Measurements from ENCODE around the gene FCMR.

The FCMR gene

GRCh38 chr1:206901944-206902343 is 19.8 kb downstream of the FCMR start:
- DNase-seq (ENCODE audit: low read depth in 2 of 2) = no peak

- no peak for DNase-seq (ENCODE audit: low read depth in 2 of 2)
These were observed 21.6 kb downstream of the FCMR start for GRCh38 chr1:206900149-206900548.

GRCh38 chr1:206899717-206900116 is 22.0 kb downstream of the FCMR start:
- no peak for DNase-seq (ENCODE audit: low read depth in 2 of 2)

DNA sequence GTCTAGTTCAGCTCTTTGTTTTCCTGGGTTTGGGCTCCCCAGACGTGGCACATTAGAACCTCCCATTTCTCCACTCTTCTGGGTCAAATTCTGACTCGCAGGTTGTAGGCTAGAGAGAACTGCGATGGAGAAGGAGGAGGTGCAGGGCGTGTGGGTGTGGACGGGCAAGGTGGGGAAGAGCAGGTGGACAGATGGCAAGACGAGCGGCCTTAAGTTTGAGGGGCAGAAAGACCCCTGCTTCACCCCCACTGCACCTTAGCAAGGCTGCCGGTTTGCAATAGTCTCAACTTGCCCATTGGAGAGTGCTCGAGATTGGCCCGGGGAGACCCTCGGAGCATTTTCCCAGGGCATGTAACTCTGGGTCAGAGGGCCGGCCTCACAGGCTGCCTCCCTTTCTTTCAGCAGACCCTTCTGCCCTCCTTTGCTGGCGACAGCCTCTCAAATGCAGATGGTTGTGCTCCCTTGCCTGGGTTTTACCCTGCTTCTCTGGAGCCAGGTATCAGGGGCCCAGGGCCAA is 22.8 kb downstream of the FCMR start:
- DNase-seq (ENCODE audit: low read depth in 2 of 2) = no peak

GRCh38 chr1:206898089-206898914 is 23.4 kb downstream of the FCMR start:
- no peak for DNase-seq (ENCODE audit: low read depth in 2 of 2)

DNA sequence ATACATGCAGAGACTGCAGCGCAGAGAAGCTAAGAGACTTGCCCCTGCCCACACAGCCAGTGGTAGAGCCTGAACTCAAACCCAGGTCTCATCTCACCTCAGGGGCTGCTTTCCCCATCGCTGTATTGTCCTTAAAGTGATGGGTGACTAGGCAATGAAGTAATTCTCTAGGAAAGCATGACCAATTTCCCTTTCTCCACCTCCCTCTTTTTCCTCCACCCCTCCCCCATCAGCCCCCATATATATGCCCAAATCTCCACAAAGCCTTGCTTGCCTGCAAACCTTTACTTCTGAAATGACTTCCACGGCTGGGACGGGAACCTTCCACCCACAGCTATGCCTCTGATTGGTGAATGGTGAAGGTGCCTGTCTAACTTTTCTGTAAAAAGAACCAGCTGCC is 24.6 kb downstream of the FCMR start, which contains the start of gene IL24:
TSS of gene IL24 (plus strand) at position 269 of the 400 bp plus-strand sequence. CDS start 390 bp downstream, outside the sequence.
- no peak for DNase-seq (ENCODE audit: low read depth in 2 of 2)

DNA sequence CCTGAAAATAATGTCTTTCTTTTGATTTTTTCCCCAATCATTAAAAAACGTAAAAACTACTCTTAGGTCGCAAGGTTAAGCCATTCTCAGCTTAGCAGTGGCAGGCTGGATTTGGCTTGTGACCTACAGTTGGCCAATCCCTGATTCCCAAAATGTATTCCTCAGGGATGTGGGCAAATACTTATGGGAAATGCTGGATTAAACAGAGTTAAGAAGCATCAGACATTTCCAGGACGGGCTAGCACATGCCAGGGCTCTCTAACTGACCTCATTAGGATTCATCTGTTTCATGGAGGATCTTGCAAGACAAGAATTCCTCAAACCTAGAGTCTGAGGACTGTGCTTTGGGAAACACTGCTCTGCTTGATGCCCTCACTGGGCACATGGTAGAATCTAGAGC is 25.5 kb downstream of the FCMR start:
- DNase-seq (ENCODE audit: low read depth in 2 of 2) = no peak

DNA sequence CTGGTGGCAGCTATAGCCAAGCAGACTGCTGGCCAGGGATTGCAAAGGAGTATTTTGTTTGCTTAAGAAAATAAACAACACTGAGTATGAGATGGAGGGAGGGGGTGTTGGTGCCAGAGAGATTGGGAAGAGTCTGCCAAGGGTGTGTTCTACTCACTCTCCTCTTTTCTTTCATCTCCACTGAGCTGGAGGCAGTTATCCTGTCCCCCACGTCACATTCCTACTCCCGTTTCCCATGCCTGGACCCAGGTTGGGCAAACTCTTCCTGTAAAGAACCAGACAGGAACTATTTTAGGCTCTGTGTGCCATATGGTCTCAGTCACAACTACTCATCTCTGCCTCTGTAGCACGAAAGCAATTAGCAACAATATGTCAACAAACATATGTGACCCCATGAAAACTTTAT is 25.9 kb downstream of the FCMR start:
- DNase-seq (ENCODE audit: low read depth in 2 of 2) = no peak

DNA sequence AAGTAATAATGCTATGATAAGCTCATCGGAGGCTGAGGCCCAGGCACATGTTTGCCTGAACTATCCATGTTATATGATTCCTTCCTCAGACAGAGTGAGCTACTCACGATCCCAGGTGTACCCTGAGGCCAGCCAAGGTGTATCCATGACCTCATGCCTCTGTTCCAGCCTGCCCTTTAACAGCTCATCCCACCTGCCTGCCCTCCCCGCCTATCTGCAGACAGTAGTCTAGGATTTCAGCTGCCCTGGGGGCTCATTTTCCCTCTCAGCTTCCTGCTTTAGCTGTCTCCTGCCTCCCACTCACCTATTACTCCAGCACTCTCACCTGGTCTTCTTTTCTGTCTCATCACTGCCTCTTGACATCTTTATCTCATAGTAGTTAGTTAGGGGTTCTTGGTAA is 26.4 kb downstream of the FCMR start:
- DNase-seq (ENCODE audit: low read depth in 2 of 2) = no peak

GRCh38 chr1:206893380-206893779 is 28.4 kb downstream of the FCMR start:
- DNase-seq (ENCODE audit: low read depth in 2 of 2) = no peak

GRCh38 chr1:206892351-206892984 is 29.3 kb downstream of the FCMR start:
- no peak for DNase-seq (ENCODE audit: low read depth in 2 of 2)

- DNase-seq (ENCODE audit: low read depth in 2 of 2) = no peak
These were observed 30.3 kb downstream of the FCMR start for GRCh38 chr1:206891412-206891811.

DNA sequence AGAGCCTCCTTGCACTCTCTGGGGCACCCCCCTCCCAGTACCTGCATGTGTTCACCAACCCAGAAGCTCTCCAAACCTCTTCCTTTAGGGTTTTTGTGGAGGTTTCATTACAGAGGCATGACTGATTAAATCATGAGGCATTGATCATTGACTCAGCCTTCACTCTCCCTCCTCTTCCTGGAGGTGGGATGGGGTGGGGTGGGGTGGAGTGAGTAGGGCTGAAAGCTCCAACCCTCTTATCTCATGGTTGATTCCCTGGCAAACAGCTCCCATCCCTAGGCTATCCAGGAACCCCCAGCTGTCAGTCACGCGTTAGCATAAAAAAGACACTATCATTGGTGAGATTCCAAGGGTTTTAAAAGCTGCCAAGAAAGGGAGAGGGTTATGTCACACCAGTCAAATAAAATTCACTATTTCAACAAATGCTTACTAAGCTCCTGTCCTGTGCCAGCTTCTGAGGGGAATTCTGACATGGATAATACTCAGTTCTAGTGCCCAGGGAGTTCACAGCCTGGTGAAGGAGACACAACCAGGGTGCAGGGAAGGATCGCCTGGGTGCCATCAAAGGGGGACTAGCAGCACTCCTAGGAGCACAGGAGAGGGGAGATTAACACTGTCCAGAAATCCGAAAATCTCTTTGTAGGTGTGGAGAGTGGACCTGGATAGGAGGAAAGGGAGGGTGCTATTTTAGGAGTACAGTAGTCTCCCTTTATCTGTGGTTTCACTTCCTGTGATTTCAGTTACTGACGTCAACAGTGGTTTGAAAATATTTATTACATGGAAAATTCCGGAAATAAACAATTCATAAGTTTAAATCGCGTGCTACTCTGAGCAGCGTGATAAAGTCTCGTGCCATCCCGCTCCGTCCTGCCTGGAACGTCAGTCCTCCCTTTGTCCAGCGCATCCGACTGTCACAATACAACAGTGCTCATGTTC is 31.3 kb downstream of the FCMR start:
- no peak for DNase-seq (ENCODE audit: low read depth in 2 of 2)

DNA sequence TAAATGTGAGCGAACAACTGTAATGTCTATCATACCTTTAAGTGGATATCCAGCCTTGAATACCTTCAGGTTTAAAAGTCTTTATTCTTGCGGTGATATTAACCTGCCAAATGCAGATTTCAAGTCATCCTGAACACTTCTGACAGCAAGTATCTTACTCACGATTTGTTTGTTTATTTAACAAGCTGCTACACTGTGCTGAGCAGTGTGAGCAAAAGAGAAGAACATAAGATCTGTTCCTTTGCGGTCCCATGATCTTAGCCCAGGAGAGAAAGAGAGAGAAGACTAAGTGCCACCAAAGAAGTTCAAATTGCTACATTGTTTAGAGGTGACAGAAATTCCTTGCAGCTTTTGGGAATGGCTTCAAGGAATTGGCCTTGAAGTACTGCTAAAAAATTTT is 34.0 kb downstream of the FCMR start:
- DNase-seq (ENCODE audit: low read depth in 2 of 2) = no peak

GRCh38 chr1:206886831-206887230 is 34.9 kb downstream of the FCMR start:
- DNase-seq (ENCODE audit: low read depth in 2 of 2) = no peak

DNA sequence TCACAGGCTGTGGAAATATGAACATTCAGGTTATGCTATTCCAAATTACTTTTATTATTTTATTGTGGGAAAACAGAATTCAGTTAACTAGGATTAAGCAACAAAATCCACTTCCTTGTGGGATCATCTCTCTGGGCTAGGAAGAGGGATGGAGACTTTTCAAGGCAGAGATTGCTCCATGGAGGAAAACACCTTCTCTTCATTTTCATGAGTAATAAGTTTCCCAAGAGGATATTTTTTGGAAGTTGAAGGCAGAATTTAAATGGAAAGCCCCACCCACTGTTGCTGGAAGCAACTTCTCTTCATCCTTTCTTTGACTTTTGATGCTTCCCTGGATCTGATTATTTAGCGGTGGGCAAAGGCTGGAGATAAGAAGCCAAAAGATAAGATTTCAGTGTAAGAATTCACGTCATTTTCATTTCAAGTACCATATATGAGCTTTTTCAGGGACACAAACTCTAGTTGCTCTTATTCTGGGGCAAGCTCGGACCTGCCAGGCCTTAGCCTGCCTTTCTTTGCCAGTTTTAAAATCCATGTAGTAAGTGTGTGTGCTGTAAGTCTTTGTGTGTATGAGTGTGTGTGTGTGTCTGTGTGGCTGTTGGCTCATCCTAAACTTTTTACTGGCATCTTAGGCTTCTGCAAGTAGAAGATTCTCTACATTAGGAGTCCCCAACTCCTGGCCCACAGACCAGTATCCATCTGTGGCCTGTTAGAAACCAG is 36.2 kb downstream of the FCMR start:
- no peak for DNase-seq (ENCODE audit: low read depth in 2 of 2)

DNA sequence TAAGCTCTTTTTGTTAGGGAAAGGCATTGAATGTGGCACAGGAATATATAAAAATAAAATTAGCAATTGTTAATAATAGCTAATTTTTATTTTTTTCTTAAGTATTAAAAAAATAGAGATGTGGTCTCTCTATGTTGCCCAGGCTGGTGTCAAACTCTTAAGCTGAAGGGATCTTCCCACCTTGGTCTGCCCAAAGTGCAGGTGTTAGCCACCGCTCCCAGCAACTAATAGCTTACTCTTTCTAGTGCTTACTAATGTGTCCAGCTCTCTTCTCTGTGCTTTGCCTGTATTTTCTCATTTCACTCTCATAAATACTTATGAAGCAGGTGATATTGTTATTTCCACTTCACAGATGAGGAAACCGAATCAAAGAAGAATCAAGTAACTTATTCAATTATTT is 37.9 kb downstream of the FCMR start:
- DNase-seq (ENCODE audit: low read depth in 2 of 2) = no peak

DNA sequence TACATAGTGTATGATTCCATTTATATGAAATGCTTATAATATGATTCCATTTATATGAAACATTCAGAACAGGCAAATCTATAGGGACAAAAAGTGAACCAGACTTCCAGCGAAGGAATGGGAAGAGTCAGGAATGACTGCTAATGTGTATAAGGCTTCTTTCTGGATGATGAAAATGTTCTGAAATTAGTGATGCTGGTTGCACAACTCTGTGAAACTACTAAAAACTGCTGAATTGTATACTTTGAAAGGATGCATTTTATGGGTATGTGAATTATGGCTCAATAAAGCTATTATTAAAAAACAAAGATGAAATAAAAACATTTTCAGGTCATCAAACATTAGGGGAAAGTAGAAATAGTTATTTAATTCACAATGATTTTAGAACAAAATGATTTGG is 38.6 kb downstream of the FCMR start:
- DNase-seq (ENCODE audit: low read depth in 2 of 2) = no peak

GRCh38 chr1:206882555-206882954 is 39.2 kb downstream of the FCMR start:
- no peak for DNase-seq (ENCODE audit: low read depth in 2 of 2)

DNA sequence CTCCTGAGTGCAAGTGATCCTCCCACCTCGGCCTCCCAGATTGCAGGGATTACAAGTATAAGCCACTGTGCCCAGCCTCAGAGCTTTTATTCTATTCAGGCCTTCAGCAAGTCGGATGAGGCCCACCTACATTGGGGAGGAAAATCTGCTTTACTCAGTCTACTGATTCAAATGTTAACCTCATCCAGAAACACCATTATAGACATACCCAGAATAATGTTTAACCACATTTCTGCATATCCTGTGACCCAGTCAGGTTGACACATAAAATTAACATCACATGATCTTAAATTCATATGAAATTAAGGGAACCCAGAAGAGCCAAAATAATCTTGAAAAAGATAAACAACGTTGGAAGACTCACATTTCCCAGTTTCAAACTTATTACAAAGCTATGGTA is 41.4 kb downstream of the FCMR start:
- no peak for DNase-seq (ENCODE audit: low read depth in 2 of 2)

- DNase-seq (ENCODE audit: low read depth in 2 of 2) = no peak
These were observed 43.3 kb downstream of the FCMR start for GRCh38 chr1:206878456-206878855.
